SU-DHL-6 (cell line): ENCODE data around the gene VPS13D.

Experiments
- EZH2phosphoT487 ChIP-seq: fragments of 200-600 bp; sonication (generic), shearing (Covaris generic); conservative IDR thresholded peaks from 2 replicates; pipeline ENCODE4 v1.6.1; 2018; ENCODE audit warnings: mild to moderate bottlenecking, antibody characterized with exemption, low read length, moderate library complexity, mixed read lengths
- TF ChIP-seq, protein P1 (sequence below): fragments of 200-600 bp; sonication (generic); IDR thresholded peaks from one replicate; pipeline ENCODE4 v1.5.1; 2017; ENCODE audit warnings: antibody characterized with exemption, mild to moderate bottlenecking, low read length, moderate library complexity; ENCODE audit not compliant: insufficient read depth, poor library complexity, severe bottlenecking

- TF ChIP-seq, protein P1, sequence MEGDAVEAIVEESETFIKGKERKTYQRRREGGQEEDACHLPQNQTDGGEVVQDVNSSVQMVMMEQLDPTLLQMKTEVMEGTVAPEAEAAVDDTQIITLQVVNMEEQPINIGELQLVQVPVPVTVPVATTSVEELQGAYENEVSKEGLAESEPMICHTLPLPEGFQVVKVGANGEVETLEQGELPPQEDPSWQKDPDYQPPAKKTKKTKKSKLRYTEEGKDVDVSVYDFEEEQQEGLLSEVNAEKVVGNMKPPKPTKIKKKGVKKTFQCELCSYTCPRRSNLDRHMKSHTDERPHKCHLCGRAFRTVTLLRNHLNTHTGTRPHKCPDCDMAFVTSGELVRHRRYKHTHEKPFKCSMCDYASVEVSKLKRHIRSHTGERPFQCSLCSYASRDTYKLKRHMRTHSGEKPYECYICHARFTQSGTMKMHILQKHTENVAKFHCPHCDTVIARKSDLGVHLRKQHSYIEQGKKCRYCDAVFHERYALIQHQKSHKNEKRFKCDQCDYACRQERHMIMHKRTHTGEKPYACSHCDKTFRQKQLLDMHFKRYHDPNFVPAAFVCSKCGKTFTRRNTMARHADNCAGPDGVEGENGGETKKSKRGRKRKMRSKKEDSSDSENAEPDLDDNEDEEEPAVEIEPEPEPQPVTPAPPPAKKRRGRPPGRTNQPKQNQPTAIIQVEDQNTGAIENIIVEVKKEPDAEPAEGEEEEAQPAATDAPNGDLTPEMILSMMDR = no peak
- no peak for TF ChIP-seq EZH2phosphoT487
Measured at GRCh38 chr1:12185918-12186678, 43.7 kb upstream of the VPS13D start.
